Dermis blood vessel endothelial cell (primary cell): ENCODE data around the gene HMGN2. TPM values are rescaled to one million over a fixed set of nuclear protein-coding genes. Genes with fewer than 3 reads are reported as not detected.
"Not testable (repeated sequence)": the region's sequence is repeated elsewhere in the genome, so short reads cannot be mapped to it uniquely, and the experiment has no call there.

Source experiments
- DNase-seq: peaks from one replicate; pipeline ENCODE4 v3.0.0; 2010
- total RNA-seq: library from RNA; depleted of rRNA; stranded (reverse); fragments of >200 nt; gene quantifications from 2 replicates; pipeline ENCODE4 v1.2.3, GENCODE V29; 2014

HMGN2 gene
- total RNA-seq, 1 donor from 2014 or later: 99.9 TPM

- DNase-seq: no peak
Measured at GRCh38 chr1:26477446-26478152, 5.4 kb downstream of the HMGN2 start.

- no peak for DNase-seq
Measured at GRCh38 chr1:26478159-26478558, 5.9 kb downstream of the HMGN2 start.

- no peak for DNase-seq
Measured at GRCh38 chr1:26478988-26479387, 6.7 kb downstream of the HMGN2 start.

- DNase-seq: no peak
Measured at GRCh38 chr1:26482921-26483320, 10.7 kb downstream of the HMGN2 start.

- DNase-seq: no peak
Measured at GRCh38 chr1:26483980-26484379, 11.7 kb downstream of the HMGN2 start.

GRCh38 chr1:26490155-26490554 is 17.9 kb downstream of the HMGN2 start:
- DNase-seq: no peak

GRCh38 chr1:26493267-26493666 is 21.0 kb downstream of the HMGN2 start:
- no peak for DNase-seq

GRCh38 chr1:26493938-26494337 is 21.7 kb downstream of the HMGN2 start:
- DNase-seq: no peak

GRCh38 chr1:26496861-26497260 is 24.6 kb downstream of the HMGN2 start:
- no peak for DNase-seq

- no peak for DNase-seq
Measured at GRCh38 chr1:26498894-26499293, 26.7 kb downstream of the HMGN2 start.

GRCh38 chr1:26500488-26501175 is 28.4 kb downstream of the HMGN2 start:
- DNase-seq: peak; percentile 79

- DNase-seq: not testable (repeated sequence)
Measured at GRCh38 chr1:26510711-26511110, 38.5 kb downstream of the HMGN2 start.

GRCh38 chr1:26515836-26516235 is 43.6 kb downstream of the HMGN2 start:
- not testable (repeated sequence) for DNase-seq

GRCh38 chr1:26516987-26517765 is 44.9 kb downstream of the HMGN2 start:
- no peak for DNase-seq

- DNase-seq: no peak
Measured at GRCh38 chr1:26517766-26518049, 45.5 kb downstream of the HMGN2 start.

- no peak for DNase-seq
Measured at GRCh38 chr1:26518355-26518754, 46.1 kb downstream of the HMGN2 start.

GRCh38 chr1:26520339-26520738 is 48.1 kb downstream of the HMGN2 start:
- no peak for DNase-seq

- DNase-seq: no peak
Measured at GRCh38 chr1:26521669-26522030, 49.4 kb downstream of the HMGN2 start.

- no peak for DNase-seq
Measured at GRCh38 chr1:26522073-26522472, 49.8 kb downstream of the HMGN2 start.

GRCh38 chr1:26524181-26524580 is 51.9 kb downstream of the HMGN2 start:
- DNase-seq: peak; percentile 22
